Limb (tissue), 2 donors: ENCODE data around the gene NKAIN2.
"Not testable (repeated sequence)": the region's sequence is repeated elsewhere in the genome, so short reads cannot be mapped to it uniquely, and the experiment has no call there.

Experiments
- DNase-seq, 2 donors: peaks; one replicate each; pipeline ENCODE4 v3.0.0-alpha.2; 2016; ENCODE audit errors: extremely low spot score in 2 of 2

Gene NKAIN2

GRCh38 chr6:124303971-124304370 is 500.3 kb downstream of the NKAIN2 start:
- no peak for DNase-seq

GRCh38 chr6:124310139-124310538 is 506.5 kb downstream of the NKAIN2 start:
- no peak for DNase-seq

GRCh38 chr6:124319410-124319809 is 515.7 kb downstream of the NKAIN2 start:
- no peak for DNase-seq

- DNase-seq = no peak
Observed at GRCh38 chr6:124324237-124324636, 520.6 kb downstream of the NKAIN2 start.

- DNase-seq = no peak
Observed at GRCh38 chr6:124330197-124330596, 526.5 kb downstream of the NKAIN2 start.

GRCh38 chr6:124334359-124334758 is 530.7 kb downstream of the NKAIN2 start:
- DNase-seq = no peak

- DNase-seq = no peak
Observed at GRCh38 chr6:124339610-124340334, 536.1 kb downstream of the NKAIN2 start.

- not testable (repeated sequence) for DNase-seq
Observed at GRCh38 chr6:124348339-124348738, 544.7 kb downstream of the NKAIN2 start.

GRCh38 chr6:124355146-124355545 is 551.5 kb downstream of the NKAIN2 start:
- no peak for DNase-seq

GRCh38 chr6:124356276-124356810 is 552.7 kb downstream of the NKAIN2 start:
- no peak for DNase-seq

GRCh38 chr6:124356811-124357210 is 553.1 kb downstream of the NKAIN2 start:
- DNase-seq = no peak

GRCh38 chr6:124368131-124368530 is 564.5 kb downstream of the NKAIN2 start:
- DNase-seq = no peak

- DNase-seq = no peak
Observed at GRCh38 chr6:124371974-124372475, 568.4 kb downstream of the NKAIN2 start.

- no peak for DNase-seq
Observed at GRCh38 chr6:124373386-124373785, 569.7 kb downstream of the NKAIN2 start.

GRCh38 chr6:124389127-124389526 is 585.5 kb downstream of the NKAIN2 start:
- no peak for DNase-seq

- no peak for DNase-seq
Observed at GRCh38 chr6:124393536-124393935, 589.9 kb downstream of the NKAIN2 start.

- no peak for DNase-seq
Observed at GRCh38 chr6:124396361-124396760, 592.7 kb downstream of the NKAIN2 start.

- no peak for DNase-seq
Observed at GRCh38 chr6:124400261-124400999, 596.8 kb downstream of the NKAIN2 start.

GRCh38 chr6:124410425-124410824 is 606.8 kb downstream of the NKAIN2 start:
- not testable (repeated sequence) for DNase-seq

GRCh38 chr6:124412657-124413056 is 609.0 kb downstream of the NKAIN2 start:
- DNase-seq = not testable (repeated sequence)

- DNase-seq = no peak
Observed at GRCh38 chr6:124420116-124420840, 616.6 kb downstream of the NKAIN2 start.

- DNase-seq = no peak
Observed at GRCh38 chr6:124423621-124424020, 620.0 kb downstream of the NKAIN2 start.
